Activated CD8-positive, alpha-beta memory T cell treated with anti-CD3 and anti-CD28 coated beads, Interleukin-2, amount 50 U/mL, for 48 hours (primary cell): Measurements from ENCODE around the gene HEMK1.

Experiments
- DNase-seq: peaks from one replicate; pipeline ENCODE4 v3.0.0-alpha.2; 2020

The HEMK1 gene

GRCh38 chr3:50617096-50617791, 47.9 kb downstream of the HEMK1 start, which contains the start of gene MAPKAPK3:
TSS of gene MAPKAPK3 (plus strand) at chr3:50617151. CDS start at chr3:50617566, 415 bp downstream.
- no peak for DNase-seq

- no peak for DNase-seq
Measured at GRCh38 chr3:50617911-50618481, 48.7 kb downstream of the HEMK1 start.

DNA sequence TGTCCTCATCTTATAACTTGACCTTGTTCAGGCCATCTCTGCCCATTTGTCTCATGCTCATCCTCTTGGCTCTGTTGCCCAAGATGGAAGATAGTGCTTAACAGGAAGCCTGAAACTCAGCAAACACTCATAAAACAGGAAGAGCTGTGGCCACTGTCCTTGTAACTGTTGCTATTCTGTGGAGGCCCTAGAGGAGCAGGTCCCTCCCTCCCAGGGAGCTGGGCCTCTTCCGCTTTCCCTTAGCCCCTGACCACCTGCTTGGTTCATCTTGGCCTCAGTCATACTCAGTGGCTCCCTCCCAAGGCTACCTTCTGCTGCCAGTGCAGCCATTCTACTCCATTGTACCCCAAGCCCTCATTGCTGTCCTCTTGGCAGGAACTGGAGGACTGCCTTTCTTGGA, 51.1 kb downstream of the HEMK1 start:
- DNase-seq: no peak

- no peak for DNase-seq
Measured at GRCh38 chr3:50620820-50621219, 51.5 kb downstream of the HEMK1 start.

- DNase-seq: no peak
Measured at GRCh38 chr3:50622881-50623280, 53.6 kb downstream of the HEMK1 start.

DNA sequence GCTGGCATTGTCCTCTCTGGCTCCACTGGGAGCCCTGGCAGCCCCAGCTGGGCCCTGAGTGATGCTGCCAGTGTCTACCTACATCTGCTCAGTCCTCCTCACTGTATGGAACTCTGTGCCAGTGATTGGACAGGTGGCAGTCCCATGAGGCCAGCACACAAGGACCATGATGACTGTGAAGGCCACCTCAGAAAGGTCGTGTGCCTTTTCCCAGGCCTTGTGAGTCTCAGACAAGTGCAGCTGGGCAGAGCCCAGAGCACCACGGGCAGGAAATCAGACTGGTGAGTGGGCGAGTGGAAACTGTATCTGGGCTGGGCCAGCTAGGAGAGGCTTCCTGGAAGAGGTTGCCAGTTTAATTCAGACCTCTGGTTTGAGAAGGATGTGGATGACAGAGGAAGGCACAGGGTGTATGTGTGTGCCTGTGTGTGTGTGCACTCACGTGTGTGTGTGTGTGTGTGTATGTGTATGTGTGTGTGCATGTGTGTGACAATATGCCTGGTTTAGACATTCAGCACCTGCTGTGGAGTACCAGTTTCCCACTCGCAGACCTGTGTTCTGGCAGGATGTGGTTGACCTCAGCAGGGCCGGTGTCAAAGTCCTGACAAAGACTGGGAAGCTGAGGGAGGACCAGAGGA, 54.6 kb downstream of the HEMK1 start:
- peak; percentile 83 for DNase-seq

DNA sequence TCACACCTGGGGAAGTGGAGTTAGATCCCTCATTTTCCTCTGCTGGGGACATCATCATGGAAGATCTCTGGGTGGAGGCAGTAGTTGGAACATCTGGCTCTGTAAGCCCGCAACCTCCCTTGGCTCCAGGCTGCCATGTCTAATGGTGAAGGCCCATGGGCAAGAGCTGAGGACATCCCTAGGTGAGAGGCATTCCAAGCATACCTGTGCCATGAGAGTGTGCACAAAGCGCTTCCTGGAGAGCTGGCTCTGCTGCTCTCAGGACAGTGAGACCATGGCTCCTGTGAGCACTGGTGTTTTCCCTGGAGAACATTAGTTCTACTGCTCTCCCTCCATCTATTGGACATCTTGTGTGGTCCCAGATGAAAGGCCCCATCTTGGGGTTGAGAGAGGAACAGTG, 55.3 kb downstream of the HEMK1 start:
- no peak for DNase-seq

- no peak for DNase-seq
Measured at GRCh38 chr3:50625231-50626182, 56.2 kb downstream of the HEMK1 start.

DNA sequence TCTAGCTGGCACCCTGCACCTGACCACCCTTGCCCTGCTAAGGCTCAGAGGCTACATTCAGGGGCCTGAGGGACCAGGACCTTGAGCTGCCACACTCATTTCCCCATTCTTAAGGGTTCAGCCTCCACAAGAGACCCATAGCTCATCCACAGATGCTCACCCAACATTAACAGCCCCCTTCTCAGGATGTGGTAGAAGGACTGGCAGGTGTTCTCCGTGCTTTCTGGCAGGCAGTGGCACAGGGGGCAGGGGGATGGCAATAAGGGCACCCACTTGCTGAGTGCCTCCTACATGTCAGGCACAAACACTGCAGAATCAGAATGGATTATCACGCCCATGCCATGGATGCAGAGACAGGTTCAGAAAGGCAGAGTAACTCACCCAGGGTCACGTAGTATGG, 57.1 kb downstream of the HEMK1 start:
- no peak for DNase-seq

GRCh38 chr3:50627407-50628051, 58.2 kb downstream of the HEMK1 start:
- DNase-seq: no peak

DNA sequence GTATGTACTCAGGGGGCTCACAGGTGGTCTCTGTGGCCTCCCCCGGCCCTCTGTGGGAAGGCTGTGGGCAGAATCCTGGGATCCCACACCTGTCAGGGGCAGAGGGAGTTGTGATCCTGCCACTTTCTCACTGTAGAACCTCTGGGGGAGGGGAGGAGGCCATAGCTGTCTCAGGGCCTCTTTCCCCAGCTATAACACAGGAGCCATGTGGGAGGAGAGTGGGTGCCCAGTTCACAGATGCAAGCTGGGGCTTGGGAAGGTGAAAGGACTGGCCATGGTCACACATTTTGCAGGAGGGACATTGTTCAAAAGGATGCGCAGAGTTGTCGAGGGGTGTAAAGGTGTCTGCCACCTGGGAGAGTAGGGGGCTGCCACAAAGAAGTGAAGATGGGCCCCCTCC, 59.3 kb downstream of the HEMK1 start:
- no peak for DNase-seq

DNA sequence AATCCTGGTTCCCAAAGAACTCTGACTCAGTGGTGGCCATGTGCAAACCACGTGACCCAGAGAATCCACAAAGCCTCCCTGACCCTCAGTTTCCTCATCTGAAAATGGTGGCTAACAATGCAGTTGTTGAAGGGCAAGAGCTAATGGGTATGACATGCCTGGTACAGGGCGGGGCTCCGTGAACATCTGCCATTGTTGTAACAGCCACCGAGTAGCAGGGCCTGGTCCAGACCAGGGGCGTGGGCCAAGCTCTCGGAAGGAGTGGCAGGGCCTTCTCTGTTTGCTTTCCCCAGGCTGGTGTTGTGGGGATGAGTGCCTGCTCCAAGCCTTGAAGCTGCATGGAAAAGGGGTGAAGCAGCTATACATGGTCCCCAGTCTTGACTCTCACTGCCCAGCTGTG, 61.1 kb downstream of the HEMK1 start:
- DNase-seq: no peak

- no peak for DNase-seq
Measured at GRCh38 chr3:50630877-50631276, 61.6 kb downstream of the HEMK1 start.

- DNase-seq: no peak
Measured at GRCh38 chr3:50632450-50632849, 63.1 kb downstream of the HEMK1 start.

DNA sequence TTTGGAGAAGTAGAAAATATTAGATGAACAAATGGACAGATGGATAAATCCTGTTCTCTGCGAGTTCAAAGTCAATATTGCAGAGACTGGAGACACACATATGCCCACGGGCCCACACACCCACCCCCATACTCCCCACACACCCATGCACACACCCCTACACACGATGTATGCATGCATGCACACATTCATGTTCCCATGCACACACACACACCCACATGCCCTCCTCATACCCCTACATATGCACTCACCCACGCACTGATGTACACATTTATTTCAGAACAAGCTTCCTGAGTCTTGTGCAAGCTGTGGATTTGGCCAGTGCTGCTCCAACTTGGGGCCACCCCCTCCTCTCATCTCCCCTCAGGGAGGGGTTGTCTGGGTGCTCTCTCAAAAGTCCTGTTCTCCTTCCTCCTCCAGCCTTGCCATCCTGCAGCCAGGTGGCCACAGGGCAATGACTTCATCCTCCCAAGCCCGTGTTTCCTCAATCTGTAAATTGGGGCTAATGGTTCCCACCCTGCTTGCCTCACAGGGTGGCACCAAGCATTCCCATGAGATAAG, 64.0 kb downstream of the HEMK1 start:
- no peak for DNase-seq

DNA sequence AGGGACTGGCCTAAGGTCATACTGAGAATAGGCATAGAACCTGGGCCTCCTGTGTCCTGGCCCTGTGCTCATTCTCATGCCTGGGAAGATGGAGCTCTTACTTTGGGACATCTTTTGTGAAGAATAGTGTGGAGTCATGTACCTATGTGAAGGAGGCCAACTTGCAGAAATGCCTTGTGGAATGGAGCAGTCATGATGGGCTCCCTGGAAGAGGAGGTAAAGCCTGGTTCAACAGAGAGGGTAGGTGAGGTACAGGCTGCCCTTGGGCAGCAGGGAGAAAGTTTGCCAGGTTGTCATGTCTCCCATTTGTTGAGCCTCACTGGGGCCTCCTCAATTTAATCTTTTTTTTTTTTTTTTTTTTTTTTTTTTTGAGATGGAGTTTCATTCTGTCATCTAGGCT, 65.7 kb downstream of the HEMK1 start:
- no peak for DNase-seq

DNA sequence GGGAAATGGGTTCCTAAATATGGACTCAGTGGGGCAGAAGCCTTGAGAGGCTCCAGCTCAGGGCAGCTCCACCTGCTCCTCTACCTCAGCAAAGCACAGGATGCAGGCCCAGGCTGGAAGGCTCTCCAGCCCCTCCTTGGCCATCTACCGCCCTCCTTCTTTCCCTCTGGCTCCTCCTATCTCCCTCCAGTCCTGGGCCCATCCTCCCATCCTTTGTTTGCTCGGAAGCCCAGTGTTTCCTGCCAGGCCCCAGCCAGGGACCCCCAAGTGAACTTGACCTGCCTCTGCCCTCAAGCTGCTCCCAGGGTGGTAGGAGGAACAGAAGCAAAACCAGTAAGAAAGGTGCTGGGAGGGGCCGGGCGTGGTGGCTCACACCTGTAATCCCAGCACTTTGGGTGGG, 67.7 kb downstream of the HEMK1 start:
- no peak for DNase-seq

- DNase-seq: no peak
Measured at GRCh38 chr3:50637945-50638344, 68.6 kb downstream of the HEMK1 start.

DNA sequence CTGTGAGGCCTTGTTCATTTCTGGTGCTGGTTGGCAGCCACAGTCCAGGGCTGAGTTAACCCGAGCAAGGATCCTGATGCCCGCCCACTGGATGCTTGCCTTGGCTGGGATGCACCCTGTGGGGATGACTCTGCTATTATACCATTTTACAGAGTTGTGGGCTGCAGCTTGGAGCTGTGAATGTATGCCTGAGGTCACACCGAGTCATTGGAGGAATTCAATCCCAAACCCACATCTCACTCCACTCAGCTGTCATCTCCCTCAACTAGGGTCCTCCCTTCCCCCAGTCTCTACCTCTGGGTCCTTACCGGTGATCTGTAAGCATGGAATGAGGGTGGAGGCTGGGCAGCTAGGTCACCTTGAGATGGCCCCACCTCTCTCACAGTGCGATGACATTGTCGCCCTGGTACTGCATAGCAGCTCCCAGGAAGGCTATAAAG, 69.8 kb downstream of the HEMK1 start:
- no peak for DNase-seq

GRCh38 chr3:50642382-50642781, 73.1 kb downstream of the HEMK1 start:
- DNase-seq: no peak

DNA sequence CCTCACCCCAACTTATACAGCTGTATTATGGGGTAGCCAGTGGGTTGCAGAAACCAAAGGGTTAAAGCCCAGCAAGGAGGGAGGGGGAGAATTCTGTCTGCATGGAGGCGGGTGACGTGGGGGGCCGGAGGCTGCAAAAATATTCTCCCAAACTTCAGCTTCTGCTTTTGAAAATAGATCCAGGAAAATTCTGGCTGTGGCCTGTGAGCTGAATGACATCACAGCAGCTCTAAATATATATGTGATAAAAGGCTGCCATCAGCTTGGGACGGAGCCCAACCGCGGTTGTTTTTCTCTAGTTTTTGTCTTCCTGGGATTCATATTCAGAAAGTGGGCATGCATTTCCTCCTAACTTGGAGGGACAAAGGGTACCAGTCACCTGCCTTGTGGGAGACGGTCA, 75.2 kb downstream of the HEMK1 start:
- DNase-seq: no peak

GRCh38 chr3:50645378-50645777, 76.1 kb downstream of the HEMK1 start:
- no peak for DNase-seq
